GM12878 (cell line): ENCODE measurements around the gene BECN2. TPM values are rescaled to one million over a fixed set of nuclear protein-coding genes. Genes with fewer than 3 reads are reported as not detected.

Experiments used
- ATAC-seq: fragments of 200-7000 bp; cut with Tn5 transposase; 3 replicates; pipeline ENCODE4 v1.9.1; 2020; ENCODE audit warnings: mild to moderate bottlenecking, moderate library complexity
- BruUV-seq: library from RNA; stranded (reverse); fragments of 400-500 nt; replicated peaks from 2 replicates; lab custom pipeline; 2021; lab: Mats Ljungman, UMichigan
- CTCF ChIA-PET: fragments of 300-600 bp; sonication (Branson Sonifier 250); formaldehyde crosslinking; extraction: SDS; loops from one replicate; lab custom pipeline; 2021; ENCODE audit warnings: inconsistent platforms; lab: Yijun Ruan, JAX
- POLR2A ChIA-PET: fragments of 350-600 bp; formaldehyde crosslinking; extraction: SDS; loops from one replicate; lab custom pipeline; 2021; ENCODE audit warnings: inconsistent platforms; lab: Charles Lee
- RAD21 ChIA-PET: fragments of 300-600 bp; sonication (Branson Sonifier 250); formaldehyde crosslinking; loops from one replicate; lab custom pipeline; 2023; ENCODE audit warnings: antibody characterized with exemption; ENCODE audit not compliant: unreplicated experiment; lab: Charles Lee
- SMC1A ChIA-PET: fragments of 300-600 bp; sonication (Branson Sonifier 250); formaldehyde crosslinking; loops from one replicate; lab custom pipeline; 2023; ENCODE audit not compliant: unreplicated experiment, uncharacterized antibody; lab: Charles Lee
- DNase-seq: peaks from one replicate; pipeline ENCODE4 v3.0.0-alpha.2; 2011; ENCODE audit warnings: low read depth, low spot score
- FAIRE-seq: peaks from 3 replicates; lab custom pipeline; 2011; peaks lifted over from hg19 to GRCh38; lab: Jason Lieb, UNC
- H2AFZ ChIP-seq: 2 replicates; pipeline ENCODE4 v1.6.0; 2011; ENCODE audit warnings: low read depth, low read length, control low read depth; ENCODE audit not compliant: control insufficient read depth
- H3K27ac ChIP-seq: 2 replicates; pipeline ENCODE4 v1.5.1; 2011; ENCODE audit warnings: control low read depth; ENCODE audit not compliant: control insufficient read depth, insufficient read depth
- H3K27me3 ChIP-seq, 2 experiments: replicated peaks in 1 of 2; 2 replicates each; pipeline versions ENCODE4 v1.6.0 to v1.6.1; 2011; ENCODE audit warnings: low read length in 1 of 2; ENCODE audit not compliant: control insufficient read depth in 2 of 2, insufficient read depth in 2 of 2
- H3K36me3 ChIP-seq, 2 experiments: 2 replicates each; pipeline ENCODE4 v1.5.1; 2011; ENCODE audit warnings: low read length in 1 of 2; ENCODE audit not compliant: control insufficient read depth in 2 of 2, insufficient read depth in 2 of 2
- H3K4me1 ChIP-seq: 2 replicates; pipeline ENCODE4 v1.6.1; 2011; ENCODE audit warnings: mild to moderate bottlenecking, low read length, moderate library complexity, mixed read lengths; ENCODE audit not compliant: control insufficient read depth, insufficient read depth
- H3K4me2 ChIP-seq: 2 replicates; pipeline ENCODE4 v1.6.0; 2011; ENCODE audit warnings: control low read depth; ENCODE audit not compliant: control insufficient read depth, insufficient read depth
- H3K4me3 ChIP-seq: fragments of 200-600 bp; sonication (generic); 2 replicates; pipeline ENCODE4 v1.5.1; 2016
- H3K79me2 ChIP-seq: 2 replicates; pipeline ENCODE4 v1.6.0; 2011; ENCODE audit warnings: low read length; ENCODE audit not compliant: control insufficient read depth, insufficient read depth
- H3K9ac ChIP-seq: 2 replicates; pipeline ENCODE4 v1.8.0; 2011; ENCODE audit warnings: low read length, control low read depth, mixed read lengths; ENCODE audit not compliant: control insufficient read depth, insufficient read depth
- H3K9me3 ChIP-seq: replicated peaks from 3 replicates; pipeline ENCODE4 v1.5.1; 2011; ENCODE audit warnings: mild to moderate bottlenecking, low read length; ENCODE audit not compliant: control insufficient read depth, insufficient read depth
- H4K20me1 ChIP-seq: 2 replicates; pipeline ENCODE4 v1.6.0; 2011; ENCODE audit not compliant: control insufficient read depth, insufficient read depth
- CUX1 ChIP-seq: IDR thresholded peaks from 2 replicates; pipeline ENCODE4 v1.6.1; 2012; ENCODE audit warnings: improper control_type of control experiment, low read depth, low read length; ENCODE audit not compliant: insufficient replicate concordance
- HSF1 ChIP-seq: fragments of 150-350 bp; IDR thresholded peaks from 2 replicates; pipeline ENCODE4 v1.6.1; 2014; ENCODE audit warnings: mild to moderate bottlenecking, low read depth, low read length
- JUNB ChIP-seq: IDR thresholded peaks from 2 replicates; pipeline ENCODE4 v1.6.1; 2016; ENCODE audit warnings: antibody characterized with exemption, mild to moderate bottlenecking
- MEF2B ChIP-seq: fragments of 450-650 bp; IDR thresholded peaks from 2 replicates; pipeline ENCODE4 v1.6.1; 2018; ENCODE audit warnings: mild to moderate bottlenecking, moderate library complexity; ENCODE audit not compliant: partially characterized antibody, poor library complexity, severe bottlenecking
- MTA2 ChIP-seq: fragments of 450-650 bp; IDR thresholded peaks from 2 replicates; pipeline ENCODE4 v1.6.1; 2016; ENCODE audit warnings: low read depth, mild to moderate bottlenecking, moderate library complexity
- MYB ChIP-seq: fragments of 150-350 bp; IDR thresholded peaks from 2 replicates; pipeline ENCODE4 v1.6.1; 2014; ENCODE audit warnings: mild to moderate bottlenecking, low read depth, low read length, borderline replicate concordance
- NRF1 ChIP-seq: conservative IDR thresholded peaks from 2 replicates; pipeline ENCODE4 v1.6.1; 2011; ENCODE audit warnings: mild to moderate bottlenecking, low read depth, low read length, improper control_type of control experiment
- RCOR1 ChIP-seq: conservative IDR thresholded peaks from 2 replicates; pipeline ENCODE4 v1.6.1; 2012; ENCODE audit warnings: low read depth, low read length, improper control_type of control experiment
- SMARCA5 ChIP-seq: fragments of 450-650 bp; IDR thresholded peaks from 2 replicates; pipeline ENCODE4 v1.6.1; 2017; ENCODE audit warnings: mild to moderate bottlenecking
- WGBS: methylation state at CpG from one replicate; pipeline ENCODE4 v1.1.6; 2016; ENCODE audit warnings: low lambda C conversion rate; ENCODE audit not compliant: insufficient replicate concordance, insufficient coverage; ENCODE audit errors: missing lambda C conversion rate; 5-methylcytosine and 5-hydroxymethylcytosine counted together
- in situ Hi-C: fragments of 300-500 bp; cut with MboI; formaldehyde crosslinking; loops from 9 replicates; pipeline ENCODE4 v1.14.3; 2018; ENCODE audit warnings: mixed read lengths
- intact Hi-C: fragments of 100-400 bp; cut with micrococcal nuclease; formaldehyde crosslinking; loops from one replicate; pipeline ENCODE4 v1.14.2; 2022; ENCODE audit not compliant: unreplicated experiment
- polyA plus RNA-seq, 11 experiments: library from polyadenylated mRNA; depleted of rRNA in 4 of 11; unstranded in 6 of 11; stranded (reverse) in 5 of 11; fragments of >200 nt; fragmentation: Nextera tagmentation in 4 of 11; fragmentation: Illumina TruSeq in 1 of 11; extraction: Ambion mirVana in 4 of 11; extraction: Trizol in 1 of 11; gene quantifications; 1 replicate in 1 of 11; 2 replicates in 10 of 11; pipeline versions ENCODE4 v1.2.1 to v1.2.3, GENCODE V29; 2011 to 2016; ENCODE audit warnings: inconsistent platforms in 2 of 11, missing spikeins in 2 of 11, low read depth in 1 of 11
- total RNA-seq, 4 experiments: library from RNA; depleted of rRNA in 3 of 4; stranded (reverse); fragments of >200 nt in 3 of 4; fragmentation: Illumina TruSeq in 1 of 4; extraction: Trizol in 1 of 4; gene quantifications; 2 replicates each; pipeline versions ENCODE4 v1.2.1 to v1.2.3, GENCODE V29; 2013 to 2021
- TF ChIP-seq, protein P1 (sequence below): IDR thresholded peaks from 2 replicates; pipeline ENCODE4 v1.6.1; 2011; ENCODE audit warnings: low read depth, mild to moderate bottlenecking, low read length, moderate library complexity, borderline replicate concordance; ENCODE audit errors: extremely low read depth

The BECN2 gene
- total and polyA plus RNA-seq, 10 of the 15 experiments (the other 5 are each of a cell fraction or from before 2014, with no cell fraction given) = not detected

GRCh38 chr1:241932845-241933244, 24.7 kb upstream of the BECN2 start:
- Histone ChIP-seq H2AFZ (no peak overlapping the region), H3K27ac (no peak overlapping the region), H3K9me3 (no peaks in the 10 kb centered on the region), H3K36me3 (no peaks in the 10 kb centered on the region), H3K9ac (no peak overlapping the region)
- RAD21 ChIA-PET = no interaction called here
- in situ Hi-C loops = no loop called here
- ATAC-seq (no peak), FAIRE-seq (no peak)
- intact Hi-C loops = no loop called here
- POLR2A ChIA-PET = no interaction called here
- CTCF ChIA-PET = no interaction called here
- SMC1A ChIA-PET = no interaction called here
- TF ChIP-seq HSF1 = no peak
- TF ChIP-seq, protein P1, sequence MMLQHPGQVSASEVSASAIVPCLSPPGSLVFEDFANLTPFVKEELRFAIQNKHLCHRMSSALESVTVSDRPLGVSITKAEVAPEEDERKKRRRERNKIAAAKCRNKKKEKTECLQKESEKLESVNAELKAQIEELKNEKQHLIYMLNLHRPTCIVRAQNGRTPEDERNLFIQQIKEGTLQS = no peak
- no peak for TF ChIP-seq MEF2B
- no peak for TF ChIP-seq MYB
- TF ChIP-seq, all 136 proteins: peak for 0
- no peak for DNase-seq
- BruUV-seq = no TSS peak
- H3K27me3 ChIP-seq = no peaks in the 10 kb centered on the region
- H4K20me1 ChIP-seq = no peaks in the 10 kb centered on the region
- no peak overlapping the region for H3K4me3 ChIP-seq
- no peaks in the 10 kb centered on the region for H3K4me1 ChIP-seq
- no peaks in the 10 kb centered on the region for H3K79me2 ChIP-seq
- H3K4me2 ChIP-seq = no peak overlapping the region
- 54% methylated on average over 6 of the region's 6 CpGs for WGBS

GRCh38 chr1:241934201-241934848, 23.2 kb upstream of the BECN2 start:
- H2AFZ ChIP-seq = no peak overlapping the region
- DNase-seq (no peak), FAIRE-seq (no peak), ATAC-seq (no peak)
- H3K27ac ChIP-seq = no peak overlapping the region
- H3K4me1 ChIP-seq = no peaks in the 10 kb centered on the region
- no peaks in the 10 kb centered on the region for H3K36me3 ChIP-seq
- no peaks in the 10 kb centered on the region for H4K20me1 ChIP-seq
- in situ Hi-C loops = no loop called here
- BruUV-seq = no TSS peak
- no peaks in the 10 kb centered on the region for H3K79me2 ChIP-seq
- no peaks in the 10 kb centered on the region for H3K27me3 ChIP-seq
- POLR2A ChIA-PET = no interaction called here
- no peak overlapping the region for H3K4me2 ChIP-seq
- SMC1A ChIA-PET = no interaction called here
- no peak overlapping the region for H3K4me3 ChIP-seq
- intact Hi-C loops = no loop called here
- WGBS = 27% methylated on average over 12 of the region's 12 CpGs
- no peak overlapping the region for H3K9ac ChIP-seq
- RAD21 ChIA-PET = no interaction called here
- no peaks in the 10 kb centered on the region for H3K9me3 ChIP-seq
- CTCF ChIA-PET = no interaction called here
- TF ChIP-seq CUX1 = no peak
- no peak for TF ChIP-seq SMARCA5
- no peak for TF ChIP-seq MTA2
- TF ChIP-seq JUNB = no peak
- TF ChIP-seq NRF1 = no peak
- TF ChIP-seq RCOR1 = no peak
